Ishikawa (cell line): ENCODE results near the gene OGFOD2.

ENCODE experiments used
- CEBPB ChIP-seq: IDR thresholded peaks from 2 replicates; pipeline ENCODE4 v1.6.1; 2012
- CREB1 ChIP-seq: IDR thresholded peaks from 2 replicates; pipeline ENCODE4 v1.6.1; 2012; ENCODE audit warnings: low read depth
- EGR1 ChIP-seq: IDR thresholded peaks from 2 replicates; pipeline ENCODE4 v1.6.1; 2012
- EP300 ChIP-seq: IDR thresholded peaks from 2 replicates; pipeline ENCODE4 v1.6.1; 2012; ENCODE audit warnings: borderline replicate concordance
- FOXM1 ChIP-seq: IDR thresholded peaks from 2 replicates; pipeline ENCODE4 v1.6.1; 2012; ENCODE audit warnings: low read depth, borderline replicate concordance
- NFIC ChIP-seq: IDR thresholded peaks from 2 replicates; pipeline ENCODE4 v1.6.1; 2012
- RAD21 ChIP-seq: IDR thresholded peaks from 2 replicates; pipeline ENCODE4 v1.6.1; 2012; ENCODE audit warnings: low read depth
- TAF1 ChIP-seq: IDR thresholded peaks from 2 replicates; pipeline ENCODE4 v1.6.1; 2012; ENCODE audit warnings: low read depth, mild to moderate bottlenecking
- TCF12 ChIP-seq: IDR thresholded peaks from 2 replicates; pipeline ENCODE4 v1.6.1; 2012; ENCODE audit warnings: low read depth
- TEAD4 ChIP-seq: IDR thresholded peaks from 2 replicates; pipeline ENCODE4 v1.6.1; 2012
- YY1 ChIP-seq: IDR thresholded peaks from 2 replicates; pipeline ENCODE4 v1.6.1; 2012; ENCODE audit warnings: low read depth
- ZBTB7A ChIP-seq: IDR thresholded peaks from 2 replicates; pipeline ENCODE4 v1.6.1; 2012; ENCODE audit warnings: low read depth
- TF ChIP-seq, protein P1 (sequence below): IDR thresholded peaks from 2 replicates; pipeline ENCODE4 v1.6.1; 2012; ENCODE audit warnings: low read depth, mild to moderate bottlenecking
- TF ChIP-seq, protein P2 (sequence below): IDR thresholded peaks from 2 replicates; pipeline ENCODE4 v1.6.1; 2012
- TF ChIP-seq, protein P3 (sequence below): IDR thresholded peaks from 2 replicates; pipeline ENCODE4 v1.6.1; 2012

Gene OGFOD2

DNA sequence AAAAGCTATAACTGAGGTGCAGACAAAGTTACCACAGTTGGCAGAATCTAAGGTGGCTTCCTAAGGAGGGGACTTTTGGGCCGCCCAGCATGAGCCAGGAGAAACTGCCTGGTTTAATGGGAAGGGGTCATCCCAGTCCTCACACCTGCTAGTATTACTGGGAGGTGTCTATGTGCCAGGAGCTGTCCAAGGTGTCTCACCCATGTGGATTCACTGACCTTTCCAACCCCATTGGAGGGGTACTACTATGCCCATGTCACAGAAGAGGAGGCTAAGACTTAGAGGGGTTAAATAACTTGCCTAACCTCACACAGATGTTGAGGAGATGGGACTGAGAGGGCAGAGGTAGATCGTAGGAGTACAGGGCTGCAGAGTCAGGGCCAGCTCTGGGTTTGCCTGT is 19.0 kb upstream of the OGFOD2 start:
- TF ChIP-seq, protein P1, sequence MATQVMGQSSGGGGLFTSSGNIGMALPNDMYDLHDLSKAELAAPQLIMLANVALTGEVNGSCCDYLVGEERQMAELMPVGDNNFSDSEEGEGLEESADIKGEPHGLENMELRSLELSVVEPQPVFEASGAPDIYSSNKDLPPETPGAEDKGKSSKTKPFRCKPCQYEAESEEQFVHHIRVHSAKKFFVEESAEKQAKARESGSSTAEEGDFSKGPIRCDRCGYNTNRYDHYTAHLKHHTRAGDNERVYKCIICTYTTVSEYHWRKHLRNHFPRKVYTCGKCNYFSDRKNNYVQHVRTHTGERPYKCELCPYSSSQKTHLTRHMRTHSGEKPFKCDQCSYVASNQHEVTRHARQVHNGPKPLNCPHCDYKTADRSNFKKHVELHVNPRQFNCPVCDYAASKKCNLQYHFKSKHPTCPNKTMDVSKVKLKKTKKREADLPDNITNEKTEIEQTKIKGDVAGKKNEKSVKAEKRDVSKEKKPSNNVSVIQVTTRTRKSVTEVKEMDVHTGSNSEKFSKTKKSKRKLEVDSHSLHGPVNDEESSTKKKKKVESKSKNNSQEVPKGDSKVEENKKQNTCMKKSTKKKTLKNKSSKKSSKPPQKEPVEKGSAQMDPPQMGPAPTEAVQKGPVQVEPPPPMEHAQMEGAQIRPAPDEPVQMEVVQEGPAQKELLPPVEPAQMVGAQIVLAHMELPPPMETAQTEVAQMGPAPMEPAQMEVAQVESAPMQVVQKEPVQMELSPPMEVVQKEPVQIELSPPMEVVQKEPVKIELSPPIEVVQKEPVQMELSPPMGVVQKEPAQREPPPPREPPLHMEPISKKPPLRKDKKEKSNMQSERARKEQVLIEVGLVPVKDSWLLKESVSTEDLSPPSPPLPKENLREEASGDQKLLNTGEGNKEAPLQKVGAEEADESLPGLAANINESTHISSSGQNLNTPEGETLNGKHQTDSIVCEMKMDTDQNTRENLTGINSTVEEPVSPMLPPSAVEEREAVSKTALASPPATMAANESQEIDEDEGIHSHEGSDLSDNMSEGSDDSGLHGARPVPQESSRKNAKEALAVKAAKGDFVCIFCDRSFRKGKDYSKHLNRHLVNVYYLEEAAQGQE: peak; percentile 82
- TF ChIP-seq EP300 (no peak), CREB1 (no peak)

DNA sequence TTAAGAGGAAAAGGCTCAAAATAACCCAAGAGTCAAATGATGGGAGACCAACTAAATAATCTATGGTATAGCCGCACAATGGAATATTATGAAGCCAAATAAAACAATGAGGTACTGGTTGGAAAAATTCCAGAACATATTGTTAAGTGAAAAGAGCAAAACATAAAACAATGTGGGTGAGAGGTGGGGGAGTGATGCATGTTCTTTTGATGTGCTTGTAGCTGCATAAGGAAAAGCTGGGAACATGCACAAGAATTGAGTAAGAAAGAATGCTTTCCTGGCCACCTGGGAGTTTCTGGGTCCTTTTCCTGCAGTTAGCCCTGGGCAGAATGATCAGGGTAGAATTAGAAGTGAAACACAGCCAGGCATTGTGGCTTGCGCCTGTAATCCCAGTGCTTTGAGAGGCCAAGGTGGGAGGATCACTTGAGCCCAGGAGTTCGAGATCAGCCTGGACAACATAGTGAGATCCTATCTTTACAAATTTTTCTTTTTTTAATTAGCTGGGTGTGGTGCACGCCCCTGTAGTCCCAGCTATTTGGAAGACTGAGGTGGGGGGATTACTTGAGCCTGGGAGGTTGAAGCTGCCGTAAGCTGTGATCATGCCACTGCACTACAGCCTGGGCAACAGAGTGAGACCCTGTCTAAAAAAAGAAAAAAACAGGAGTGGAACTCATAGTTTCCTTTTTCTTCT is 16.7 kb upstream of the OGFOD2 start:
- TF ChIP-seq, protein P2, sequence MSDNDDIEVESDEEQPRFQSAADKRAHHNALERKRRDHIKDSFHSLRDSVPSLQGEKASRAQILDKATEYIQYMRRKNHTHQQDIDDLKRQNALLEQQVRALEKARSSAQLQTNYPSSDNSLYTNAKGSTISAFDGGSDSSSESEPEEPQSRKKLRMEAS: no peak
- TF ChIP-seq EP300 (no peak), CEBPB (no peak), CREB1 (no peak), RAD21 (no peak), TEAD4 (no peak), EGR1 (no peak), TCF12 (no peak)
- TF ChIP-seq, protein P1: no peak

- no peak for TF ChIP-seq YY1
- TF ChIP-seq TCF12: no peak
- TF ChIP-seq NFIC: no peak
- TF ChIP-seq FOXM1: no peak
- no peak for TF ChIP-seq EGR1
- TF ChIP-seq EP300: no peak
- TF ChIP-seq RAD21: no peak
- TF ChIP-seq CREB1: no peak
- TF ChIP-seq, protein P1: no peak
- TF ChIP-seq TEAD4: no peak
- TF ChIP-seq, protein P2: no peak
- TF ChIP-seq, protein P3, sequence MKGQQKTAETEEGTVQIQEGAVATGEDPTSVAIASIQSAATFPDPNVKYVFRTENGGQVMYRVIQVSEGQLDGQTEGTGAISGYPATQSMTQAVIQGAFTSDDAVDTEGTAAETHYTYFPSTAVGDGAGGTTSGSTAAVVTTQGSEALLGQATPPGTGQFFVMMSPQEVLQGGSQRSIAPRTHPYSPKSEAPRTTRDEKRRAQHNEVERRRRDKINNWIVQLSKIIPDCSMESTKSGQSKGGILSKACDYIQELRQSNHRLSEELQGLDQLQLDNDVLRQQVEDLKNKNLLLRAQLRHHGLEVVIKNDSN: no peak
- TF ChIP-seq ZBTB7A: no peak
- no peak for TF ChIP-seq TAF1
- TF ChIP-seq CEBPB: no peak
Measured at GRCh38 chr12:122959566-122960192, 15.4 kb upstream of the OGFOD2 start.

DNA sequence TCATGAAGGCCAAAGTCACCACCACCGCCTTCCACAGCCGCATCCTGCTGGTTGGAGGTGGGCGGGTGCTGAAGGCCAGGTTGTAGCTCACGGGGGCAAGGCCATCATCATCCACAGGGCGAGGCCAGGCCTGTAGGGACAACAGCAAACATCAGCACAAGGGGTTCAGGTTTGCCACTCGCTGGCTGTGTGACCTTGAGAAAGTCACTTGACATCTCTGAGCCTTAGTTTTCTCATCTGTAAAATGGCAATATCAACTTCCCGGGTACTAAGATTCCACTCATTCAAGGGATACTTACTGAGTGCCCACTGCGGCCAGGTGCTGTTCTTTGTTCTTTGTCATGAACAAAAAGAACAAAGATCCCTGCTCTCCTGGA is 14.9 kb upstream of the OGFOD2 start:
- no peak for TF ChIP-seq TCF12
- TF ChIP-seq FOXM1: no peak
- no peak for TF ChIP-seq TEAD4
- TF ChIP-seq, protein P3: no peak
- TF ChIP-seq, protein P2: no peak
- TF ChIP-seq ZBTB7A: no peak
- no peak for TF ChIP-seq EGR1
- no peak for TF ChIP-seq EP300
- TF ChIP-seq RAD21: no peak
- no peak for TF ChIP-seq NFIC
- no peak for TF ChIP-seq CEBPB
